WERI-Rb-1 (cell line): ENCODE measurements around the gene GPER1.

Source experiments
- DNase-seq: peaks from one replicate; pipeline ENCODE4 v3.0.0-alpha.2; 2020
- H3K27ac ChIP-seq: fragments of 250-450 bp; sonication (Bioruptor Pico); 2 replicates; pipeline ENCODE4 v1.5.1; 2020; ENCODE audit warnings: mild to moderate bottlenecking, moderate library complexity
- H3K27me3 ChIP-seq: fragments of 250-450 bp; sonication (Bioruptor Pico); 2 replicates; pipeline ENCODE4 v1.5.1; 2021; ENCODE audit warnings: mild to moderate bottlenecking, low read depth, moderate library complexity; ENCODE audit not compliant: insufficient read depth, severe bottlenecking
- H3K36me3 ChIP-seq: fragments of 250-450 bp; sonication (Bioruptor Pico); 2 replicates; pipeline ENCODE4 v1.5.1; 2020; ENCODE audit warnings: mild to moderate bottlenecking, moderate library complexity
- H3K4me3 ChIP-seq: 2 replicates; pipeline ENCODE4 v1.5.1; 2011; ENCODE audit warnings: low read depth, mild to moderate bottlenecking, control low read depth, low read length
- H3K9me3 ChIP-seq: fragments of 250-450 bp; sonication (Bioruptor Pico); 2 replicates; pipeline ENCODE4 v1.5.1; 2021; ENCODE audit warnings: mild to moderate bottlenecking, moderate library complexity; ENCODE audit not compliant: severe bottlenecking
- CTCF ChIP-seq: IDR thresholded peaks from 2 replicates; pipeline ENCODE4 v1.5.1; 2011; ENCODE audit warnings: low read depth, mild to moderate bottlenecking, control low read depth, inconsistent platforms, low read length

Gene GPER1

DNA sequence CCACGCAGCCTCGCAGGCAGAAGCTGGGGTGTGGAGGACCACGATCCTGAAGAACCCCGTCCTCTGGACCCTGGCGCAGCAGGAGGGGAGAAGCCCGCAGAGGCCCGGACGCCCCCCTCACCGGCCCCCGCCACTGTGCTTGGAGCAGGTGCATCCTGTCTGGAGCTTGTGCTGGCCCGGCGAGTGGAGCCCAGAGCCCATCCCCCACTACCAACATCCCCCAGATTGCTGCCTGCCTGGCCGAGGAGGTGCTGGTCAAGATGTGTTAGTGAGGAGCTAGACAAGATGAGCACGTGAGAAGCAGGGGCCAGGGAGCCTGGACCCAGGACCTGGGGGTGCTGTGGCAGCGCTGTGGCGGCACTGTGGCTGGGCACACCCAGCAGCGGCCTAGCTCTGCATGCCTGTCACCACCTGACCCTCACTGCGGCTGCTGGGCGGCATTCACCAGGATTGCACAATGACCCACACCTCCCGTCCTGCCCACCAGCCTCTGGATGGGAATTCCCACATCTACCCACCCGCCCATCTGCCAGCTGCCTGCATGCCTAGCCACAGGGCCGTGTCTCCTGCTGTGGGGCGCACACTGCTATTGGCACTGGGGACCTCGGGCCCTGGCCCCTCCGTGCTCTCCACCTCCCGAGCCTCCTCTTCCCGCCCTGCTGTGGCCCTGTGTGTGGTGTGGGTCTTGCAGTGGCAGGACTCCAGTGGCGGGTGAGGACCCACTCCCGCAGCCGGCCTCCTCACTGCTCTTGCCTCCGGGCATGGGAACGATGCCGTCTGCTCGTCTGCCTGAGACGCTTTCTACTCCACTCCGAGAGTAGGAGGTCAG is 31.7 kb upstream of the GPER1 start:
- DNase-seq: no peak
- no peak for TF ChIP-seq CTCF
- Histone ChIP-seq H3K4me3 (no peak overlapping the region), H3K27me3 (no peaks in the 10 kb centered on the region), H3K9me3 (no peaks in the 10 kb centered on the region), H3K27ac (no peak overlapping the region), H3K36me3 (peaks cover 6% of the 10 kb centered on the region)

DNA sequence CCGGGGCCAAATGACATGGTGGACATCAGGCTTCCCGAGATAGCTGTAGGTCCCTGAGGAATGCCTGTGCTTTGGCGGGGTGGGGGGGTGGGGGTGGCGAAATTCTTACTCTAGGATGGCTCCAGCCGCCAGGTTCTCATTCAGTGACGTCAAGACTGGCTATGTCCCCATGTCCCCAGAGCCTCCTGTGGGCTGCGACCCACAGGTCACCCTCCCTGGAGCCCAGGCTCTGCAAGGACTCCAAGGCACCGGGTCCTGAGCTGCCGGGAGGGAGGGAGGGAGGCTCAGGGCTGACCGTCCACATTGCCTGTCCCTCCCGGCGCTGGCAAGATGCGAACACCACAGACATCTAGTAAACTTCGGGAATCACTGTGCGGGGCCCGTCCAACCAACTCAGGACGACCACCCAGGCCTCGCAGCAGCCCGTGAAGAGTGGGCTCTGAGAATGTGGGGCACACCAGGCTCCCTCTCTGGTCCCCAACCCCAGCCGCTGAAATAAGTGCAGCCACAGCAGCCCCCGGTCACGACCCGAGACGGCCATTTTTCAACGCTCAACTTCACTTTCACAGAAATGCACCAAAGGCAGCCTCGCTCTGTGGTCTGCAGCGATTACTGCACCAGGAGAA is 31.0 kb upstream of the GPER1 start:
- DNase-seq: no peak
- no peak overlapping the region for H3K4me3 ChIP-seq

GRCh38 chr7:1057416-1058291 is 30.3 kb upstream of the GPER1 start:
- DNase-seq: no peak
- no peak overlapping the region for H3K27ac ChIP-seq
- H3K27me3 ChIP-seq: no peaks in the 10 kb centered on the region
- no peaks in the 10 kb centered on the region for H3K9me3 ChIP-seq
- TF ChIP-seq CTCF: no peak
- no peak overlapping the region for H3K4me3 ChIP-seq
- peaks cover 6% of the 10 kb centered on the region for H3K36me3 ChIP-seq

More for the DNA sequence above, 31.0 kb upstream of the GPER1 start:
- H3K27me3 ChIP-seq: no peaks in the 10 kb centered on the region
- no peak overlapping the region for H3K27ac ChIP-seq
- peaks cover 6% of the 10 kb centered on the region for H3K36me3 ChIP-seq
- TF ChIP-seq CTCF: no peak
- no peaks in the 10 kb centered on the region for H3K9me3 ChIP-seq

- H3K27me3 ChIP-seq: no peaks in the 10 kb centered on the region
- peaks cover 6% of the 10 kb centered on the region for H3K36me3 ChIP-seq
- H3K9me3 ChIP-seq: no peaks in the 10 kb centered on the region
- TF ChIP-seq CTCF: no peak
- no peak overlapping the region for H3K4me3 ChIP-seq
- H3K27ac ChIP-seq: no peak overlapping the region
- no peak for DNase-seq
Observed at GRCh38 chr7:1058311-1058710, 29.6 kb upstream of the GPER1 start.

- no peak overlapping the region for H3K27ac ChIP-seq
- H3K9me3 ChIP-seq: no peaks in the 10 kb centered on the region
- H3K4me3 ChIP-seq: no peak overlapping the region
- peaks cover 6% of the 10 kb centered on the region for H3K36me3 ChIP-seq
- no peak for DNase-seq
- no peaks in the 10 kb centered on the region for H3K27me3 ChIP-seq
- TF ChIP-seq CTCF: no peak
Observed at GRCh38 chr7:1058821-1059199, 29.1 kb upstream of the GPER1 start.
